RWPE2 (cell line): ENCODE results near the gene IAH1.

ENCODE experiments used
- ATAC-seq: fragments of 200-7000 bp; cut with Tn5 transposase; 3 replicates; pipeline ENCODE4 v1.9.1; 2021; ENCODE audit warnings: low read depth
- DNase-seq: peaks from one replicate; pipeline ENCODE4 v3.0.0-alpha.2; 2020; ENCODE audit warnings: low spot score
- H3K27ac ChIP-seq: fragments of 450-650 bp; 2 replicates; pipeline ENCODE4 v1.5.1; 2017; ENCODE audit warnings: mild to moderate bottlenecking; ENCODE audit not compliant: poor library complexity, severe bottlenecking
- H3K27me3 ChIP-seq: fragments of 250-450 bp; sonication (Bioruptor Pico); 2 replicates; pipeline ENCODE4 v1.5.1; 2021; ENCODE audit warnings: mild to moderate bottlenecking, moderate library complexity; ENCODE audit not compliant: insufficient read depth, poor library complexity, severe bottlenecking
- H3K36me3 ChIP-seq: fragments of 250-450 bp; sonication (Bioruptor Pico); 2 replicates; pipeline ENCODE4 v1.5.1; 2020; ENCODE audit warnings: low read depth, mild to moderate bottlenecking, moderate library complexity
- H3K4me1 ChIP-seq: fragments of 250-450 bp; sonication (Bioruptor Pico); 2 replicates; pipeline ENCODE4 v1.5.1; 2021; ENCODE audit warnings: mild to moderate bottlenecking, moderate library complexity; ENCODE audit not compliant: insufficient read depth, poor library complexity, severe bottlenecking
- H3K4me3 ChIP-seq: fragments of 250-450 bp; sonication (Bioruptor Pico); 2 replicates; pipeline ENCODE4 v1.5.1; 2021; ENCODE audit warnings: mild to moderate bottlenecking, moderate library complexity; ENCODE audit not compliant: severe bottlenecking
- H3K9me3 ChIP-seq: fragments of 250-450 bp; sonication (Bioruptor Pico); 2 replicates; pipeline ENCODE4 v1.5.1; 2021; ENCODE audit warnings: mild to moderate bottlenecking, moderate library complexity; ENCODE audit not compliant: severe bottlenecking
- TF ChIP-seq, protein P1 (sequence below): fragments of 450-650 bp; IDR thresholded peaks from one replicate; pipeline ENCODE4 v1.5.1; 2017; ENCODE audit warnings: mild to moderate bottlenecking, moderate library complexity; ENCODE audit not compliant: poor library complexity, severe bottlenecking

Gene IAH1

DNA sequence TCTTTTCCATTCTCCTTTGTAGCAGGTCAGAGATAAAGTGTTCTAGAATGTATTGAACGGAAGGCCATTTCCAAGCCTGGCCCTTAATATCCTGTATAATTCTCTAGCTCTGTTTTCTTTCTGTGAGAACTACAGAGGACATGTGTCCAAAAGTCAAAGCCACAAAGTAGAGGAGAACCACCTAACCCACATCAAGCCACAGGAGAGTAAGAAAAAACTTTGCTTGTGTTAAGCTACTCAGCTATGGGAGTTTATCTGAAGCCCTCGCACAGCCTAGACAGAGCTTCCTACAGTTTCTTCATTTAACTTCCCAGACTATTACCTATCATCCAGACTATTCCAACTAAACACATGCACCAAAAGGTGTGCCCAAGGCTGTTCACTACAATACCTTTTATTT lies 59.3 kb downstream of the IAH1 start:
- Histone ChIP-seq H3K4me1 (peaks cover 10% of the 10 kb centered on the region), H3K36me3 (peaks cover 63% of the 10 kb centered on the region), H3K9me3 (no peaks in the 10 kb centered on the region), H3K27ac (no peak overlapping the region), H3K4me3 (no peak overlapping the region), H3K27me3 (no peaks in the 10 kb centered on the region)
- TF ChIP-seq, protein P1, sequence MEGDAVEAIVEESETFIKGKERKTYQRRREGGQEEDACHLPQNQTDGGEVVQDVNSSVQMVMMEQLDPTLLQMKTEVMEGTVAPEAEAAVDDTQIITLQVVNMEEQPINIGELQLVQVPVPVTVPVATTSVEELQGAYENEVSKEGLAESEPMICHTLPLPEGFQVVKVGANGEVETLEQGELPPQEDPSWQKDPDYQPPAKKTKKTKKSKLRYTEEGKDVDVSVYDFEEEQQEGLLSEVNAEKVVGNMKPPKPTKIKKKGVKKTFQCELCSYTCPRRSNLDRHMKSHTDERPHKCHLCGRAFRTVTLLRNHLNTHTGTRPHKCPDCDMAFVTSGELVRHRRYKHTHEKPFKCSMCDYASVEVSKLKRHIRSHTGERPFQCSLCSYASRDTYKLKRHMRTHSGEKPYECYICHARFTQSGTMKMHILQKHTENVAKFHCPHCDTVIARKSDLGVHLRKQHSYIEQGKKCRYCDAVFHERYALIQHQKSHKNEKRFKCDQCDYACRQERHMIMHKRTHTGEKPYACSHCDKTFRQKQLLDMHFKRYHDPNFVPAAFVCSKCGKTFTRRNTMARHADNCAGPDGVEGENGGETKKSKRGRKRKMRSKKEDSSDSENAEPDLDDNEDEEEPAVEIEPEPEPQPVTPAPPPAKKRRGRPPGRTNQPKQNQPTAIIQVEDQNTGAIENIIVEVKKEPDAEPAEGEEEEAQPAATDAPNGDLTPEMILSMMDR = no peak
- DNase-seq (no peak), ATAC-seq (no peak)

- DNase-seq (no peak), ATAC-seq (no peak)
- Histone ChIP-seq H3K27ac (no peak overlapping the region), H3K9me3 (no peaks in the 10 kb centered on the region), H3K4me1 (peaks cover 25% of the 10 kb centered on the region), H3K36me3 (peaks cover 51% of the 10 kb centered on the region), H3K4me3 (no peak overlapping the region), H3K27me3 (no peaks in the 10 kb centered on the region)
- TF ChIP-seq, protein P1 = no peak
Observed at GRCh38 chr2:9535177-9535576, 60.8 kb downstream of the IAH1 start.

DNA sequence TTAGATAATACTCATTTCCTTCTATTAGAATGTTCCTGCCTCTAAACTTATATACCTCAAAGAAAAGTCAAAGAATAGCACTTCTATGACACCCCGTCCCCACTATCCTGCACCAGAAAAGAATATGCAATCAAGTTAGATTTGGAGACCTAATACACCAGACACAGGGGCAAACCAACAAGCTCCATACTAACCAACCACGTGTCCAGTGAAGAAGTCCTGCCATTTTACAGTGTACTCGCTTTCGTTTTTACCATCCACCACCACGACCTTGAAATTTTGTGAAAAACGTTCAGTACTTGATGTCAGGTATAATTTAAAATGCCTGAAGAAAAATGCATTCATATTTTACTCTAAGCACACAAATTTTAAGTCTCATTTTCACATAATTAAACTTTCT lies 62.2 kb downstream of the IAH1 start:
- Histone ChIP-seq H3K27ac (no peak overlapping the region), H3K9me3 (no peaks in the 10 kb centered on the region), H3K4me3 (no peak overlapping the region), H3K27me3 (no peaks in the 10 kb centered on the region), H3K36me3 (peaks cover 47% of the 10 kb centered on the region), H3K4me1 (peaks cover 30% of the 10 kb centered on the region)
- TF ChIP-seq, protein P1 = no peak
- DNase-seq = no peak
- no peak for ATAC-seq

- no peaks in the 10 kb centered on the region for H3K27me3 ChIP-seq
- no peak for DNase-seq
- H3K4me3 ChIP-seq = no peak overlapping the region
Observed at GRCh38 chr2:9538000-9538507, 63.7 kb downstream of the IAH1 start.

More at GRCh38 chr2:9538000-9538507, 63.7 kb downstream of the IAH1 start:
- peak; percentile 86 for ATAC-seq
- Histone ChIP-seq H3K36me3 (peaks cover 36% of the 10 kb centered on the region), H3K9me3 (no peaks in the 10 kb centered on the region), H3K4me1 (peaks cover 27% of the 10 kb centered on the region), H3K27ac (peak overlapping the region; percentile 47)
- TF ChIP-seq, protein P1 = no peak
